Ovary (tissue), 3 donors: Measurements from ENCODE around the gene SMU1.

Experiments used
- POLR2A ChIP-seq: fragments of 450-650 bp; IDR thresholded peaks from one replicate; pipeline ENCODE4 v1.6.1; 2017; ENCODE audit warnings: antibody characterized with exemption, mild to moderate bottlenecking, moderate library complexity
- TF ChIP-seq, protein P1 (sequence below), 3 donors: fragments of 450-650 bp in 2 of 3; fragments of 200-600 bp in 1 of 3; IDR thresholded peaks; one replicate each; pipeline versions ENCODE4 v1.5.1 to v1.8.0; 2016 to 2022; ENCODE audit warnings: antibody characterized with exemption in 3 of 3, mild to moderate bottlenecking in 1 of 3
- donor health status: DM: no; HTN: no; CAD: no.

DNA sequence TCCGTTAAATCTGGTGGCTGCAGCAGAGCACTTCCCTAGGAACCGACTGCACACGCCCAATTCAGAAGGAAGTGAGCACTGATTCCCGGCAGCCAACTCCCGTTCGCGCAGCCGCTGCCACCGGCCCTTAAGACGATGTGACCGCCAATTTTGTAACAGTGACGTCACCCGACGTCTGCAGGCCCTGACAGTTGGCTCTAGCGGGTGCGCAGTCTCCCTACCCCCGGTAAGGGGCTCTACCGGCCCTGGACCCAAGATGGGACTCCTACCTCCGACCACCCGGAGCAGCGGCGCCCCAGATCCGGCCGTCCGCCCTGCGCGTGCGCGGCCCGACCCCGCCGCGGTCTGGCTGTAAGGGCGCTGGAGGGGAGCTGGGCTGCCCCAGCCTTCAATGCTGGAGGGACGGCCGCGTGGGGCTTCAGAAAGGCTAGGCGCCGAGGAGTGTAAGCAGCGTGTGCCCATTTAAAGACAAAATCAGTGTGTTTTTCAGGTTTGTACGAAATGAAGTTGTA, 32.3 kb downstream of the SMU1 start:
- TF ChIP-seq, protein P1, sequence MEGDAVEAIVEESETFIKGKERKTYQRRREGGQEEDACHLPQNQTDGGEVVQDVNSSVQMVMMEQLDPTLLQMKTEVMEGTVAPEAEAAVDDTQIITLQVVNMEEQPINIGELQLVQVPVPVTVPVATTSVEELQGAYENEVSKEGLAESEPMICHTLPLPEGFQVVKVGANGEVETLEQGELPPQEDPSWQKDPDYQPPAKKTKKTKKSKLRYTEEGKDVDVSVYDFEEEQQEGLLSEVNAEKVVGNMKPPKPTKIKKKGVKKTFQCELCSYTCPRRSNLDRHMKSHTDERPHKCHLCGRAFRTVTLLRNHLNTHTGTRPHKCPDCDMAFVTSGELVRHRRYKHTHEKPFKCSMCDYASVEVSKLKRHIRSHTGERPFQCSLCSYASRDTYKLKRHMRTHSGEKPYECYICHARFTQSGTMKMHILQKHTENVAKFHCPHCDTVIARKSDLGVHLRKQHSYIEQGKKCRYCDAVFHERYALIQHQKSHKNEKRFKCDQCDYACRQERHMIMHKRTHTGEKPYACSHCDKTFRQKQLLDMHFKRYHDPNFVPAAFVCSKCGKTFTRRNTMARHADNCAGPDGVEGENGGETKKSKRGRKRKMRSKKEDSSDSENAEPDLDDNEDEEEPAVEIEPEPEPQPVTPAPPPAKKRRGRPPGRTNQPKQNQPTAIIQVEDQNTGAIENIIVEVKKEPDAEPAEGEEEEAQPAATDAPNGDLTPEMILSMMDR (IDR thresholded peaks at IDR 0.05), result no peak
- peak; percentile 29 for TF ChIP-seq POLR2A
